GM21786 (cell line): ENCODE measurements around the gene RPS19.
A peak's percentile ranks its signal among the peaks of the same experiment; 100 is the strongest.
"Not testable (repeated sequence)": the region's sequence is repeated elsewhere in the genome, so short reads cannot be mapped to it uniquely, and the experiment has no call there.

Experiments
- ATAC-seq: cut with Tn5 transposase; IDR thresholded peaks from one replicate; pipeline ENCODE4 v1.9.1; 2021; ENCODE audit not compliant: unreplicated experiment

The RPS19 gene

GRCh38 chr19:41859213-41859617 is 840 bp upstream of the RPS19 start:
- no peak for ATAC-seq

GRCh38 chr19:41860419-41861115 is 512 bp downstream of the RPS19 start:
- ATAC-seq = peak; percentile 15

GRCh38 chr19:41861116-41861768 is 1.2 kb downstream of the RPS19 start:
- ATAC-seq = no peak

GRCh38 chr19:41861846-41862245 is 1.8 kb downstream of the RPS19 start:
- no peak for ATAC-seq

- no peak for ATAC-seq
Observed at GRCh38 chr19:41862445-41862986, 2.5 kb downstream of the RPS19 start.

- no peak for ATAC-seq
Observed at GRCh38 chr19:41863209-41863931, 3.3 kb downstream of the RPS19 start.

GRCh38 chr19:41864374-41864773 is 4.3 kb downstream of the RPS19 start:
- ATAC-seq = no peak

GRCh38 chr19:41866284-41866683 is 6.2 kb downstream of the RPS19 start:
- no peak for ATAC-seq

- ATAC-seq = no peak
Observed at GRCh38 chr19:41868120-41868988, 8.3 kb downstream of the RPS19 start.

GRCh38 chr19:41868989-41869300 is 8.9 kb downstream of the RPS19 start:
- ATAC-seq = no peak

- no peak for ATAC-seq
Observed at GRCh38 chr19:41869374-41869955, 9.4 kb downstream of the RPS19 start.

- ATAC-seq = no peak
Observed at GRCh38 chr19:41870401-41870873, 10.4 kb downstream of the RPS19 start.

- no peak for ATAC-seq
Observed at GRCh38 chr19:41871573-41872383, 11.7 kb downstream of the RPS19 start.

- ATAC-seq = no peak
Observed at GRCh38 chr19:41872384-41872774, 12.3 kb downstream of the RPS19 start.

GRCh38 chr19:41872775-41873647 is 13.0 kb downstream of the RPS19 start:
- ATAC-seq = no peak

- not testable (repeated sequence) for ATAC-seq
Observed at GRCh38 chr19:41875973-41876372, 15.9 kb downstream of the RPS19 start.

GRCh38 chr19:41876847-41877832 is 17.1 kb downstream of the RPS19 start, which contains the start of gene CD79A:
Gene CD79A, plus strand, starts transcription at chr19:41877279. Its CDS starts 26 bp downstream, at chr19:41877305.
- ATAC-seq = peak; percentile 66
